Omental fat pad (tissue), 4 donors: ENCODE results near the gene HDAC10. TPM values are rescaled to one million over a fixed set of nuclear protein-coding genes. Genes with fewer than 3 reads are reported as not detected.

Experiments
- ATAC-seq: fragments of 150-250 bp; one replicate; pipeline ENCODE4 v1.9.1; 2016; ENCODE audit warnings: mild to moderate bottlenecking, moderate library complexity; ENCODE audit not compliant: low FRiP score
- DNase-seq: peaks from one replicate; pipeline ENCODE4 v3.0.0-alpha.2; 2019; ENCODE audit warnings: low spot score
- total RNA-seq, 4 donors: library from RNA; depleted of rRNA; stranded (reverse); fragments of >200 nt; gene quantifications; one replicate each; pipeline ENCODE4 v1.1.0, GENCODE V29; 2016
- TF ChIP-seq, protein P1 (sequence below), 3 donors: fragments of 450-650 bp; IDR thresholded peaks; one replicate each; pipeline ENCODE4 v1.5.1; 2016 to 2017; ENCODE audit warnings: antibody characterized with exemption in 3 of 3, mild to moderate bottlenecking in 3 of 3, moderate library complexity in 2 of 3

HDAC10 gene
- total RNA-seq, 4 donors from 2014 or later, result 18.4 to 53.8 (median 23.6) TPM

DNA sequence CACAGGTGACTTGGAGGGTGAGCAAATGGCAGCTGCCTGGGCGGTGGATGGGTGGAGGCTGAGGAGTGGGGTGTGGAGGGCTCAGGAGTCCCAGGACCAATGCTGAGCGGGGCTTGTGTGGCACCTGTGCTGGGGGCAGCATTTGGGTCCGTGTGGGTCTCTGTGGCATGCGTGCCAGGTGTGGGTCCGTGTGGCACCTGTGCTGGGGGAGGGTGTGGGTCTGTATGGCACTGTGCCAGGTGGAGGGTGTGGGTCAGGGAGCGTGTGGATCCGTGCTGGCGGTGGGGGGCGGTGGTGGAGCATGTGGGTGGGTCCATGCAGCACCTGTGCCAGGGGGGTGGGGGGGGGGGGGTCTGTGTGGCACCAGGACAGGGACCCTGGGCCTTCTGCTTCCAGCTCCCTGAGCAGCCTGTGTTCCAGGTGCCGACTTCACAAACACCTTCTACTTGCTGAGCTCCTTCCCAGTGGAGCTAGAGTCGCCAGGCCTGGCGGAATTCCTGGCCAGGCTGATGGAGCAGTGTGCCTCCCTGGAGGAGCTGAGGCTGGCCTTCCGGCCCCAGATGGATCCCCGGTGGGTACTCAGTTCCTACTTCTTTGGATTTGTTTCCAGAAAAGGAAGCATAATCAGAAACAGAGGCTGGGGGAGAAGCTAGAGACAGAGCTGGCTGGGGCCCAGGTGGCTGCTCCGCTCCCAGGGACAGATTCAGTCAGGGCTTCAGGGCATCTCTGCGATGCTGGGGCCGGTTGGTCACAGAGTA lies 35.6 kb downstream of the HDAC10 start:
- ATAC-seq, result no peak
- no peak for DNase-seq
- TF ChIP-seq, protein P1, sequence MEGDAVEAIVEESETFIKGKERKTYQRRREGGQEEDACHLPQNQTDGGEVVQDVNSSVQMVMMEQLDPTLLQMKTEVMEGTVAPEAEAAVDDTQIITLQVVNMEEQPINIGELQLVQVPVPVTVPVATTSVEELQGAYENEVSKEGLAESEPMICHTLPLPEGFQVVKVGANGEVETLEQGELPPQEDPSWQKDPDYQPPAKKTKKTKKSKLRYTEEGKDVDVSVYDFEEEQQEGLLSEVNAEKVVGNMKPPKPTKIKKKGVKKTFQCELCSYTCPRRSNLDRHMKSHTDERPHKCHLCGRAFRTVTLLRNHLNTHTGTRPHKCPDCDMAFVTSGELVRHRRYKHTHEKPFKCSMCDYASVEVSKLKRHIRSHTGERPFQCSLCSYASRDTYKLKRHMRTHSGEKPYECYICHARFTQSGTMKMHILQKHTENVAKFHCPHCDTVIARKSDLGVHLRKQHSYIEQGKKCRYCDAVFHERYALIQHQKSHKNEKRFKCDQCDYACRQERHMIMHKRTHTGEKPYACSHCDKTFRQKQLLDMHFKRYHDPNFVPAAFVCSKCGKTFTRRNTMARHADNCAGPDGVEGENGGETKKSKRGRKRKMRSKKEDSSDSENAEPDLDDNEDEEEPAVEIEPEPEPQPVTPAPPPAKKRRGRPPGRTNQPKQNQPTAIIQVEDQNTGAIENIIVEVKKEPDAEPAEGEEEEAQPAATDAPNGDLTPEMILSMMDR (IDR thresholded peaks at IDR 0.05), result no peak

DNA sequence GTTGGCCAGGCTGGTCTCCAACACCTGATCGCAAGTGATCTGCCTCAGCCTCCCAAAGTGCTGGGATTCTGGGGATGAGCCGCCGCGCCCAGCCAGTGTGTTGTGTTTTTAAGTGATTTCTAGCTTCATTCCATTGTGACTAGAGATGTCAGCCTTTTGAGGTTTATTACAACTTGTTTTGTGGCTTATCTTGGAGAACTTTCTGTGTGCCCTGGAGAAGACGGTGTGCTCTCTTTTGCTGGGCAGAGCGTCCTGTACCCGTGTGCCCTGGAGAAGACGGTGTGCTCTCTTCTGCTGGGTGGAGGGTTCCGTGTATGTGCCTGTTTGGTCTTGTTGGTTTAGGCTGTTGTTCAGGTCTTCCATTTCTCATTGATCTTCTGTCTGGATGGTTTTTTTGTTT lies 37.8 kb downstream of the HDAC10 start:
- TF ChIP-seq, protein P1 (IDR thresholded peaks at IDR 0.05), result no peak
- no peak for DNase-seq
- ATAC-seq, result no peak

- ATAC-seq (no peak), DNase-seq (no peak)
- TF ChIP-seq, protein P1 (IDR thresholded peaks at IDR 0.05), result no peak
Measured at GRCh38 chr22:50211147-50211546, 39.9 kb downstream of the HDAC10 start.

GRCh38 chr22:50210378-50211139 lies 40.5 kb downstream of the HDAC10 start:
- DNase-seq (no peak), ATAC-seq (peak; percentile 6)
- TF ChIP-seq, protein P1 (IDR thresholded peaks at IDR 0.05), result no peak

DNA sequence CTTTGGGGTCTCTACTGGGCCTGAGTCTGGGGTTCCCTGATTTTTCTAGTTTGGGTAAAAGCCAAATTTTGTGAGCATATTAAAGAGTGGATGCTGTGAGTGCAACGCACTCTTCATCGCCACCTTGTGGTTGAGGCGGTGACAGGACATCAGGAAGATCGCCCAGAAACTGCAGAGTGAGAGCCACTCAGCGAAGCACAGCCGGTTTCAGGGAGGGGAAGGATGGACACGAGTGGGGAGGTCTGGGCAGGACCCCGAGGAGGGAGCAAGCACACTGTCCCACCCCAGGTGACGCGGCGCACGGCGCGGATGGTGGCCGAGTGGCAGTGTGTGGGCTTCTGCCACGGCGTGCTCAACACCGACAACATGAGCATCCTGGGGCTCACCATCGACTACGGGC lies 41.2 kb downstream of the HDAC10 start:
- DNase-seq, result peak; percentile 52
- TF ChIP-seq, protein P1 (IDR thresholded peaks at IDR 0.05), result peak in 1 of 3 donors; percentile 48

DNA sequence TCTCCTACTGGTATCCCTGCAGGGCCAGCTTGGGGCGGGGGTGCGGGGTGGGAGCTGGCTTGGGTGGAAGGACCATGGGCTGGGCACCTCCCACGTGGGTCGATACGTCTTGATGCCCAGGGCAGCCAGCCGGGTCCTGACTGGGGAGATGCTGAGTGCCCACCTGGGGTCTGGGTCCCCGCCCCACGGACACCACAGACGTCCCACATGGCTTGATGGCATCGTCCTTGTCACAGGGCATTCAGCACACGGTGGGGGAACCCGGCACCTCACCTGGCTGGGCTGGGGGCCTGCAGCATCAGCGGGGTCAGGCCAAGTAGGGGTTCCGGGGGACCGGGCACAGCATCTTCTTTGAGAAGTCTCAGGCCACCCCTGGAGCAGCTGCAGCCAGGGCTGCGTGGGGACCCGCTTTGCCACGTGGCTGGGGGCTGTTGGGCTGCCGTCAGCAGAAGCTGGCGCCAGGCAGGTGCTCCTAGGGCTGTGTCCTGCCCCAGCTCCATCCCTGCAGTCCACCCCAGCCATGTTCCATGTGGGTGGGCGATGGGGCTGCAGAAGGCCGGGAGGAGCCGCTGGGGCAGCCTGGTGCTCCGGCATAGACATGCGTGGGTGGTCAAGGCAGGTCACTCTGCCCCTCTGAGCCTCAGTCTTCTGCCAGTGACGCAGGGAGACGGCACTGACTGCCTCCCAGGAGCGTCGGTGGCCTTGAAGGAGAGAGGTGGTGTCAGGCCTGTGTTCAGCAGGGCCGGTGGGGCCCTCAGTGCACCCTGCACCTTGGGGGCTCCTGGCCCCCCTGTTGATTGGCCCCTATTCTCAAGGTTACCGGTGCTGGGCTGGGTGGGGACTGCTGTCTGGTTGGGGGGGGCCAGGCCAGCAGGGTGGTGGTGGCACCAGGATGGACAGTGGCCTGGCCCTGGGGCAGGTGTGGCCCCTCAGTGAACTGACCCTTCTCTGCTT lies 41.8 kb downstream of the HDAC10 start:
- TF ChIP-seq, protein P1 (IDR thresholded peaks at IDR 0.05), result no peak
- ATAC-seq, result no peak
- no peak for DNase-seq

More for the DNA sequence above, 41.2 kb downstream of the HDAC10 start:
- no peak for ATAC-seq
